Naive thymus-derived CD4-positive, alpha-beta T cell (primary cell): ENCODE results near the gene SNX18. TPM values are rescaled to one million over a fixed set of nuclear protein-coding genes. Genes with fewer than 3 reads are reported as not detected.
"Not testable (repeated sequence)": the region's sequence is repeated elsewhere in the genome, so short reads cannot be mapped to it uniquely, and the experiment has no call there.

Source experiments
- ATAC-seq: fragments of 150-1000 bp; cut with Tn5 transposase; 2 replicates; pipeline ENCODE4 v1.10.0; 2021; ENCODE audit warnings: mild to moderate bottlenecking, moderate library complexity
- CTCF ChIA-PET: fragments of 350-600 bp; sonication (Branson Sonifier 250); formaldehyde crosslinking; loops from one replicate; lab custom pipeline; 2021; ENCODE audit warnings: antibody characterized with exemption; lab: Charles Lee
- POLR2A ChIA-PET: fragments of 350-600 bp; sonication (Branson Sonifier 250); formaldehyde crosslinking; loops from one replicate; lab custom pipeline; 2021; ENCODE audit warnings: antibody characterized with exemption, inconsistent platforms; lab: Charles Lee
- DNase-seq, 9 donors: peaks; one replicate each; pipeline versions ENCODE4 v3.0.0 to v3.0.0-alpha.2; 2020 to 2022; ENCODE audit warnings: mixed read lengths in 1 of 9
- H3K27ac ChIP-seq: one replicate; pipeline ENCODE4 v1.7.0; 2013; ENCODE audit warnings: mild to moderate bottlenecking, low read depth, low read length, moderate library complexity
- H3K27me3 ChIP-seq, 2 donors: one replicate each; pipeline ENCODE4 v1.7.0; 2013; ENCODE audit warnings: low read length in 2 of 2, mild to moderate bottlenecking in 2 of 2, moderate library complexity in 2 of 2; ENCODE audit not compliant: control insufficient read depth in 2 of 2, insufficient read depth in 2 of 2
- H3K36me3 ChIP-seq, 3 experiments: 1 replicate in 2 of 3; 2 replicates in 1 of 3; pipeline ENCODE4 v1.7.0; 2013; ENCODE audit warnings: low read length in 3 of 3, mild to moderate bottlenecking in 3 of 3, moderate library complexity in 1 of 3; ENCODE audit not compliant: insufficient read depth in 3 of 3, control insufficient read depth in 2 of 3
- H3K4me1 ChIP-seq, 2 donors: one replicate each; pipeline ENCODE4 v1.7.0; 2013; ENCODE audit warnings: low read length in 2 of 2, mild to moderate bottlenecking in 2 of 2, moderate library complexity in 1 of 2; ENCODE audit not compliant: control insufficient read depth in 2 of 2, insufficient read depth in 2 of 2
- H3K4me3 ChIP-seq: 2 replicates; pipeline ENCODE4 v1.7.0; 2013; ENCODE audit warnings: mild to moderate bottlenecking, low read length
- H3K9me3 ChIP-seq, 3 experiments: 1 replicate in 2 of 3; 2 replicates in 1 of 3; pipeline ENCODE4 v1.7.0; 2013; ENCODE audit warnings: low read length in 3 of 3; ENCODE audit not compliant: control insufficient read depth in 2 of 3
- H3K27ac Mint-ChIP-seq, 9 donors: one replicate each; pipeline ENCODE4 v1.8.0; 2020 to 2022; ENCODE audit warnings: mixed read lengths in 9 of 9, mild to moderate bottlenecking in 8 of 9, moderate library complexity in 5 of 9, inconsistent platforms in 2 of 9
- H3K27me3 Mint-ChIP-seq, 5 donors: one replicate each; pipeline ENCODE4 v1.8.0; 2021 to 2022; ENCODE audit warnings: mixed read lengths in 5 of 5, mild to moderate bottlenecking in 1 of 5
- H3K36me3 Mint-ChIP-seq, 5 donors: one replicate each; pipeline ENCODE4 v1.8.0; 2020 to 2022; ENCODE audit warnings: mixed read lengths in 5 of 5, mild to moderate bottlenecking in 3 of 5, inconsistent platforms in 1 of 5
- H3K4me1 Mint-ChIP-seq, 7 donors: one replicate each; pipeline ENCODE4 v1.8.0; 2020 to 2022; ENCODE audit warnings: mixed read lengths in 7 of 7, mild to moderate bottlenecking in 3 of 7, inconsistent platforms in 1 of 7
- H3K4me3 Mint-ChIP-seq, 10 donors: one replicate each; pipeline ENCODE4 v1.8.0; 2020 to 2022; ENCODE audit warnings: mild to moderate bottlenecking in 10 of 10, mixed read lengths in 10 of 10, moderate library complexity in 6 of 10, inconsistent platforms in 2 of 10
- H3K9me3 Mint-ChIP-seq, 11 donors: one replicate each; pipeline ENCODE4 v1.8.0; 2020 to 2022; ENCODE audit warnings: mixed read lengths in 11 of 11, mild to moderate bottlenecking in 4 of 11, inconsistent platforms in 1 of 11, moderate library complexity in 1 of 11
- intact Hi-C, 2 donors: fragments of 100-400 bp; cut with micrococcal nuclease; formaldehyde crosslinking; loops; one replicate each; pipeline ENCODE4 v1.15.1; 2023
- polyA plus RNA-seq, 2 donors: library from polyadenylated mRNA; unstranded; fragments of 300-500 nt; fragmentation: Illumina TruSeq; gene quantifications; one replicate each; pipeline ENCODE4 v1.2.3, GENCODE V29; 2021
- total RNA-seq, 6 experiments: library from RNA in 5 of 6; stranded (reverse) in 5 of 6; gene quantifications; 1 replicate in 5 of 6; 2 replicates in 1 of 6; pipeline ENCODE4 v1.2.3 and lab custom pipeline; 2021 to 2026

Gene SNX18
- total and polyA plus RNA-seq, 7 experiments from 2014 or later: 3.2 to 40.9 (median 24.6) TPM

DNA sequence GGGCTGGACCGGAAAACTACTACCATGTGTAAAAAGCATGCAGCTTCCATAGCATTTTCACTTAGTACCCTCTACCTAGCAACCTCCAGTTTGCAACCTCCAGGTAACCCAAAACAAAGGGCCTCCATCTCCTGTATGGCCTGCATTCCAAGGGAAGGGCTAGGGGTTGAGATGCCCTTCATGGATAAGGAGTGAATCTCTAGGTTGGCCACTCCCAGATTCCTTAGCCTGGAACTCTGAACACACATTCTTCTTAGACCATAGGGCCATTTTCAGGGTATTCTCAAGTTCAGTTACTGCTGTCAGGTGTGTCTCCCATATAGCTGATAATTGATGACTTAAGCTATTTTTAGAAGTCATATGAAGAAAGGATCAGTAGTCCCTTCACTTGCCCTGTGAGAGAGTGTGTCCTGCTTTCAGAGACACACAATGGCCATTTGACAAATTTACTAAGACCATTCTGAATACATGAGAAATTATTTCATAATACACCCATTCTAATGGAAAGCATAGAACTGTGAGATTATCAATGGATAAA, 39.5 kb upstream of the SNX18 start:
- no peaks in the 10 kb centered on the region for H3K36me3 ChIP-seq

GRCh38 chr5:54480296-54480695, 37.3 kb upstream of the SNX18 start:
- H3K4me1 Mint-ChIP-seq: peaks cover 0 to 3% (median 0%) of the 10 kb centered on the region in 7 donors
- ATAC-seq (peak; percentile 27), DNase-seq (no peak)
- intact Hi-C loops: no loop called here
- H3K9me3 Mint-ChIP-seq: peaks cover 0 to 5% (median 0%) of the 10 kb centered on the region in 11 donors
- H3K27ac ChIP-seq: no peak overlapping the region
- H3K4me1 ChIP-seq: no peaks in the 10 kb centered on the region
- no peak overlapping the region for H3K4me3 ChIP-seq
- ChIA-PET CTCF (interaction anchor here (0.6 to 1.9 kb wide), 2 partner anchors 9 to 386 kb away, joined by 3 to 7 read pairs; no protein-coding TSS in a partner anchor), POLR2A (no interaction called here)
- H3K27me3 Mint-ChIP-seq: peaks cover 5 to 19% (median 14%) of the 10 kb centered on the region in 5 donors
- no peak overlapping the region for H3K4me3 Mint-ChIP-seq
- H3K36me3 ChIP-seq: no peaks in the 10 kb centered on the region
- H3K27ac Mint-ChIP-seq: no peak overlapping the region
- H3K36me3 Mint-ChIP-seq: no peaks in the 10 kb centered on the region
- H3K9me3 ChIP-seq: no peaks in the 10 kb centered on the region
- no peaks in the 10 kb centered on the region for H3K27me3 ChIP-seq

More for the DNA sequence above, 39.5 kb upstream of the SNX18 start:
- POLR2A ChIA-PET: no interaction called here
- Histone ChIP-seq H3K27me3 (no peaks in the 10 kb centered on the region), H3K9me3 (no peaks in the 10 kb centered on the region), H3K4me1 (no peaks in the 10 kb centered on the region), H3K4me3 (no peak overlapping the region), H3K27ac (no peak overlapping the region)
- no peak overlapping the region for H3K4me3 Mint-ChIP-seq
- no peak for DNase-seq
- H3K9me3 Mint-ChIP-seq: peaks cover 0 to 5% (median 0%) of the 10 kb centered on the region in 11 donors
- no peak for ATAC-seq
- CTCF ChIA-PET: no interaction called here
- intact Hi-C loops: no loop called here
- no peak overlapping the region for H3K27ac Mint-ChIP-seq
- no peaks in the 10 kb centered on the region for H3K36me3 Mint-ChIP-seq
- peaks cover 5 to 15% (median 9%) of the 10 kb centered on the region in 5 donors for H3K27me3 Mint-ChIP-seq
- peaks cover 0 to 3% (median 0%) of the 10 kb centered on the region in 7 donors for H3K4me1 Mint-ChIP-seq

DNA sequence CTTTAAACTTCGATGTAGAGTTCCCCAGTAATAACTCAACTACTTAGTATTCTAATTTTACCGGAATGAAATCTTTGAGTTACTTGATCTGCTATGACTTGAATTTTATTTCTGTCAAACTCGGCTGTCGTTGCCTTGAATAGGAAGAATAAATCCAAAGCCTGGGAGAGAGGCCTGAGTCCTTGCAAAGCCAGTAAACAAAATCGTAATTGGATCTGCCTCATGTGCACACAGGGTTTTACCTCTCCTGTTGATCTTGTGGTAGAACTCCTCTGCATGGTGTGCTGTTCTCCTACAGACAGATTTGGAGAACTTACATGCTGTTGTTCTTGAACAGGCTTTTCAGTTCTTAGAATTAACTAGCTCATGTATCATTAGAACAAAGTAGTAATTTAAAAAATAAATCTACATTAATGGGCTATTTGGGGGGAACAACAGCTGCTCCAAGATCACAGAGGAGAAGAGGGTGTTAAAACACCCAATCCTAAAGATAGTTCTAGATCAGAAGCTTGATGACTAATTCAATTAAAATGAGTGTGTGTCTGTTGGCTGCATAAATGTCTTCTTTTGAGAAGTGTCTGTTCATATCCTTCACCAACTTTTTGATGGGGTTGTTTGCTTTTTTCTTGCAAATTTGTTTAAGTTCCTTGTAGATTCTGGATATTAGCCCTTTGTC, 33.2 kb upstream of the SNX18 start:
- CTCF ChIA-PET: interaction anchor here (1.3 kb wide), 1 partner anchor 10 kb away, joined by 3 read pairs; no protein-coding TSS in a partner anchor
- Histone ChIP-seq H3K27ac (no peak overlapping the region), H3K36me3 (no peaks in the 10 kb centered on the region), H3K9me3 (no peaks in the 10 kb centered on the region), H3K27me3 (no peaks in the 10 kb centered on the region), H3K4me1 (no peaks in the 10 kb centered on the region), H3K4me3 (no peak overlapping the region)
- ATAC-seq (no peak), DNase-seq (no peak)
- H3K27me3 Mint-ChIP-seq: peaks cover 5 to 31% (median 14%) of the 10 kb centered on the region in 5 donors
- no peaks in the 10 kb centered on the region for H3K36me3 Mint-ChIP-seq
- H3K4me3 Mint-ChIP-seq: no peak overlapping the region
- intact Hi-C loops: no loop called here
- peaks cover 0 to 3% (median 0%) of the 10 kb centered on the region in 7 donors for H3K4me1 Mint-ChIP-seq
- no peak overlapping the region for H3K27ac Mint-ChIP-seq
- POLR2A ChIA-PET: no interaction called here
- H3K9me3 Mint-ChIP-seq: peaks cover 0 to 3% (median 0%) of the 10 kb centered on the region in 11 donors

- H3K36me3 ChIP-seq, H3K27ac Mint-ChIP-seq, H3K9me3 Mint-ChIP-seq, H3K27me3 ChIP-seq, DNase-seq, CTCF ChIA-PET, H3K4me3 ChIP-seq, H3K9me3 ChIP-seq, H3K27ac ChIP-seq, H3K4me1 Mint-ChIP-seq, H3K36me3 Mint-ChIP-seq, H3K4me1 ChIP-seq, POLR2A ChIA-PET, H3K4me3 Mint-ChIP-seq, ATAC-seq: not testable (repeated sequence)
- intact Hi-C loops: loop anchor here (5.0 kb wide), 4 partner anchors 63 to 1373 kb away; partner anchors contain the start of gene ARL15 (in 1 of the 2)
- peaks cover 4 to 32% (median 5%) of the 10 kb centered on the region in 5 donors for H3K27me3 Mint-ChIP-seq
Measured at GRCh38 chr5:54485659-54486058, 31.9 kb upstream of the SNX18 start.

DNA sequence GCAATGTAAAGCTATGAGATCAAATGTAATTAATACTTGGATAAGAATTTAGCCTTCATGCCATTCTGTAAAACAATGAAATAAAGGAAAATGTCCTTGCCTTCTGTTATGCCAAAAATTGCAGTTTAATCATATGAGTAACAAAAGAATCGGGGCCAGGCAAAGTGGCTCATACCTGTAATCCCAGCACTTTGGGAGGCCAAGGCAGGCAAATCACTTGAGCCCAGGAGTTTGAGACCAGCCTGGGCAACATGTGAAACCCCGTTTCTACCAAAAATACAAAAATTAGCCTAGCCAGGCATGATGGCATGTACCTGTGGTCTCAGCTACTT, 27.9 kb upstream of the SNX18 start:
- H3K27me3 ChIP-seq, H3K4me1 Mint-ChIP-seq, H3K27ac ChIP-seq, H3K36me3 ChIP-seq, DNase-seq, H3K9me3 Mint-ChIP-seq, H3K4me3 ChIP-seq, H3K36me3 Mint-ChIP-seq, H3K4me1 ChIP-seq, H3K27ac Mint-ChIP-seq, H3K4me3 Mint-ChIP-seq, POLR2A ChIA-PET, ATAC-seq, H3K9me3 ChIP-seq: not testable (repeated sequence)
- CTCF ChIA-PET: interaction anchor here (0.9 to 3.0 kb wide), 16 partner anchors 9 to 378 kb away, joined by 3 to 19 read pairs (median 5); partner anchors contain the start of gene SNX18
- intact Hi-C loops: loop anchor here (1.0 to 5.0 kb wide), 11 partner anchors 49 to 1377 kb away; partner anchors contain the start of gene ARL15 (in 1 of the 2)
- peaks cover 0 to 34% (median 0%) of the 10 kb centered on the region in 5 donors for H3K27me3 Mint-ChIP-seq

DNA sequence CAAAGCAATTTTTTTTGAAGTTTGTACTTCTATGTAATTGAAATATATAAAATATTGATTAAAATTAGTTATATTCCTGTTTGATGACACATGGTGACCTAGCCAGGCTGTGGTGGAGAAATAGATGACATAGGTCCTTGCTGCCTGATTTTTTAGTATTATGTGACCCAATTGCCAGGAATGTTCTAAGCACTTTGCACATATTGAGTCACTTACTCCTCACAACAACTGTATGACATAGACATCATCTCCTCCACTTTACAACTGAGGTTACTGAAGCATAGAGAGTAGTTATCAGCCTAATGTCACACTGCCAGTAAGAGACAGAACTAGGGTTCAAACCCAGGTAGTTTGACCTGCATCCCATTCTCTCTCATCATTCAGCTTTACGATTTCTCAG, 26.2 kb upstream of the SNX18 start:
- Histone ChIP-seq H3K27me3 (no peaks in the 10 kb centered on the region), H3K4me3 (no peak overlapping the region), H3K36me3 (no peaks in the 10 kb centered on the region), H3K9me3 (no peaks in the 10 kb centered on the region), H3K4me1 (no peaks in the 10 kb centered on the region), H3K27ac (no peak overlapping the region)
- ChIA-PET CTCF (interaction anchor here (0.7 to 1.7 kb wide), 2 partner anchors 248 to 353 kb away, joined by 3 to 6 read pairs; no protein-coding TSS in a partner anchor), POLR2A (no interaction called here)
- Mint-ChIP-seq H3K27me3 (peaks cover 0 to 21% (median 0%) of the 10 kb centered on the region in 5 donors), H3K27ac (no peak overlapping the region), H3K4me1 (no peaks in the 10 kb centered on the region), H3K36me3 (no peaks in the 10 kb centered on the region), H3K4me3 (no peak overlapping the region), H3K9me3 (no peaks in the 10 kb centered on the region)
- no peak for ATAC-seq
- intact Hi-C loops: no loop called here
- no peak for DNase-seq
